NCI-H2081 treated with DMSO at 0.1 percent for 48 hours (cell line): ENCODE measurements around the gene SLC47A1.
"Not testable (repeated sequence)": the region's sequence is repeated elsewhere in the genome, so short reads cannot be mapped to it uniquely, and the experiment has no call there.

Experiments
- DNase-seq: peaks from one replicate; lab custom pipeline; 2025; lab: John Stamatoyannopoulos, UW

SLC47A1 gene

GRCh38 chr17:19520641-19521040 is 13.0 kb upstream of the SLC47A1 start:
- no peak for DNase-seq

- DNase-seq: no peak
These were observed 10.0 kb upstream of the SLC47A1 start for GRCh38 chr17:19523690-19524089.

- DNase-seq: not testable (repeated sequence)
These were observed 6.7 kb upstream of the SLC47A1 start for GRCh38 chr17:19526950-19527349.

GRCh38 chr17:19531780-19532501 is 1.7 kb upstream of the SLC47A1 start:
- DNase-seq: no peak

- DNase-seq: no peak
These were observed 477 bp upstream of the SLC47A1 start for GRCh38 chr17:19533036-19533717.

GRCh38 chr17:19534562-19535149 is 1.0 kb downstream of the SLC47A1 start:
- no peak for DNase-seq

- DNase-seq: no peak
These were observed 3.5 kb downstream of the SLC47A1 start for GRCh38 chr17:19537111-19537510.

GRCh38 chr17:19538095-19539039 is 4.7 kb downstream of the SLC47A1 start:
- DNase-seq: no peak

GRCh38 chr17:19539040-19539399 is 5.4 kb downstream of the SLC47A1 start:
- no peak for DNase-seq

- DNase-seq: no peak
These were observed 6.2 kb downstream of the SLC47A1 start for GRCh38 chr17:19539841-19540311.

- no peak for DNase-seq
These were observed 7.2 kb downstream of the SLC47A1 start for GRCh38 chr17:19540706-19541370.

- no peak for DNase-seq
These were observed 7.8 kb downstream of the SLC47A1 start for GRCh38 chr17:19541445-19541844.

GRCh38 chr17:19542247-19542646 is 8.6 kb downstream of the SLC47A1 start:
- no peak for DNase-seq

GRCh38 chr17:19544366-19544765 is 10.7 kb downstream of the SLC47A1 start:
- DNase-seq: no peak

- DNase-seq: no peak
These were observed 12.8 kb downstream of the SLC47A1 start for GRCh38 chr17:19546289-19547065.

- no peak for DNase-seq
These were observed 16.3 kb downstream of the SLC47A1 start for GRCh38 chr17:19549746-19550623.

GRCh38 chr17:19551165-19551564 is 17.5 kb downstream of the SLC47A1 start:
- no peak for DNase-seq

GRCh38 chr17:19551591-19552148 is 18.0 kb downstream of the SLC47A1 start:
- no peak for DNase-seq

- no peak for DNase-seq
These were observed 19.4 kb downstream of the SLC47A1 start for GRCh38 chr17:19553036-19553435.
